ENCODE measurements around the gene SETBP1. TPM values are rescaled to one million over a fixed set of nuclear protein-coding genes. Genes with fewer than 3 reads are reported as not detected.

The SETBP1 gene
- total RNA-seq, 1 donor from 2014 or later: 72.8 TPM

DNA sequence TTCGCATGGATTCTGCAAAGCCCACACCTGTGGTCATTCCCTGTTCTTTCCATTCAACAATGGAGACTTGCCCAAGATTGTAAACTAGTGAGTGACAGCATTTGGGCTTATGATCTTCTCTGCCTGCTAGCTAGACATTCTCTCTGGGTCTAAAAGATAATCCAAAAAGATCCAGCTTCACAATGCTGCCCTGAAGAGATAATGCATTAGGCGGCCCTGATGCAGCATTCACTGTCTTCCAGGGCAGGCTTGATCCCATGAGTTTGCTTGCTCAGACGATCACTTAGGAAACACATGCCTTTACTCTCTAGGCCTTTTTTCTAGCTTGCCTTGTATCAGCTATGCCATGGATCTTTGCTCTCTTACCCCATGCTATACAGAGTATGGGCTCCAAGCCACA lies 196.1 kb downstream of the SETBP1 start:
- Mint-ChIP-seq H3K36me3 (ENCODE audit: low read depth) (peaks cover 75% of the 10 kb centered on the region), H3K4me3 (no peak overlapping the region), H3K27me3 (no peaks in the 10 kb centered on the region), H3K9me3 (no peaks in the 10 kb centered on the region), H3K27ac (no peak overlapping the region), H3K4me1 (peaks cover 18% of the 10 kb centered on the region)
- TF ChIP-seq, protein P1, sequence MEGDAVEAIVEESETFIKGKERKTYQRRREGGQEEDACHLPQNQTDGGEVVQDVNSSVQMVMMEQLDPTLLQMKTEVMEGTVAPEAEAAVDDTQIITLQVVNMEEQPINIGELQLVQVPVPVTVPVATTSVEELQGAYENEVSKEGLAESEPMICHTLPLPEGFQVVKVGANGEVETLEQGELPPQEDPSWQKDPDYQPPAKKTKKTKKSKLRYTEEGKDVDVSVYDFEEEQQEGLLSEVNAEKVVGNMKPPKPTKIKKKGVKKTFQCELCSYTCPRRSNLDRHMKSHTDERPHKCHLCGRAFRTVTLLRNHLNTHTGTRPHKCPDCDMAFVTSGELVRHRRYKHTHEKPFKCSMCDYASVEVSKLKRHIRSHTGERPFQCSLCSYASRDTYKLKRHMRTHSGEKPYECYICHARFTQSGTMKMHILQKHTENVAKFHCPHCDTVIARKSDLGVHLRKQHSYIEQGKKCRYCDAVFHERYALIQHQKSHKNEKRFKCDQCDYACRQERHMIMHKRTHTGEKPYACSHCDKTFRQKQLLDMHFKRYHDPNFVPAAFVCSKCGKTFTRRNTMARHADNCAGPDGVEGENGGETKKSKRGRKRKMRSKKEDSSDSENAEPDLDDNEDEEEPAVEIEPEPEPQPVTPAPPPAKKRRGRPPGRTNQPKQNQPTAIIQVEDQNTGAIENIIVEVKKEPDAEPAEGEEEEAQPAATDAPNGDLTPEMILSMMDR (IDR thresholded peaks at IDR 0.05): no peak
- DNase-seq (no peak), ATAC-seq (ENCODE audit: low read depth) (no peak)
- POLR2A ChIA-PET: interaction anchor here (0.7 kb wide), 1 partner anchor 9 kb away, joined by 3 read pairs; no protein-coding TSS in a partner anchor
- intact Hi-C loops (cut with micrococcal nuclease): no loop called here
- CTCF ChIA-PET: no interaction called here

DNA sequence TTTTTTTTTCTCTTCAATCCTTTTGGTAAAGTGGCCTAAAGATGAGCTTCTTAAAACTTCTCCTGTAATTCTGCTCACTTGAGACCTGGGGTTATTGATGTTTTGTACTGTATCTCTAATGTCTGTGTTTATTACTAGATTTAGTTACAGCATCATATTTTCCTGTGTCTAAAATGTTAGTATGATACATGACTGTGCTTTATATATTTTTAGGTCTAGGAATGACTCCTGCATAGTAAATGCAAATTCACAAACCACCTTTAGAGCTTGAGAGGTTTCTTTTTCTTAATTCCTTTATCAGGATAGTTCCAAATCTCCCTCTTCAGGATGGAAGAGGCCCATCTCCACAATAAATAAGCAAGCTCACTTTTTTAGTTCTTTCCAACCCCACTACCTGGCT lies 197.6 kb downstream of the SETBP1 start:
- Mint-ChIP-seq H3K9me3 (no peaks in the 10 kb centered on the region), H3K27ac (no peak overlapping the region), H3K36me3 (ENCODE audit: low read depth) (peaks cover 66% of the 10 kb centered on the region), H3K27me3 (no peaks in the 10 kb centered on the region), H3K4me3 (no peak overlapping the region), H3K4me1 (peaks cover 24% of the 10 kb centered on the region)
- ChIA-PET CTCF (no interaction called here), POLR2A (interaction anchor here (0.8 kb wide), 2 partner anchors 9 to 200 kb away, joined by 3 read pairs; no protein-coding TSS in a partner anchor)
- intact Hi-C loops (cut with micrococcal nuclease): no loop called here
- DNase-seq (no peak), ATAC-seq (ENCODE audit: low read depth) (no peak)
- TF ChIP-seq, protein P1 (IDR thresholded peaks at IDR 0.05): no peak

DNA sequence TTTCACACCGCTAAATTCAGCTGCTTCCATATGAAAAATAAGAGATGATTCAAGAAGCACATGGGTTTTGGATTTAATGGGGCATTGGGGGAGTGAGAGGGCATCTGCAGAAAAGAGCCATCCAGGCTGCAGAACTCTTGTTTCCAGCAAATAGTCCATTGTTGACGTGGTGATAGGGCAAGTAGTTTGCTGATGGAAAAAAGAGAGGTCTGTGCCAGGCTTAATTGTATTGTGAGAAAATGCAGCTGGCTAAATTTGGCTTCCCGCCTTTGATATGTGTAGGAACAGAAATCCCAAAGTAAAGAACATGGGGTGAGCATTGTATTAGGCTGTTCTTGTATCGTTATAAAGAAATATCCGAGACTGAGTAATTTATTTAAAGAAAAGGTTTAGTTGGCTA lies 199.5 kb downstream of the SETBP1 start:
- peaks cover 30% of the 10 kb centered on the region for H3K4me1 Mint-ChIP-seq
- intact Hi-C loops (cut with micrococcal nuclease): loop anchor here (10.0 kb wide), 1 partner anchor 375 kb away; no protein-coding TSS in a partner anchor
- TF ChIP-seq, protein P1 (IDR thresholded peaks at IDR 0.05): no peak
- no peaks in the 10 kb centered on the region for H3K27me3 Mint-ChIP-seq
- ChIA-PET CTCF (no interaction called here), POLR2A (no interaction called here)
- no peak overlapping the region for H3K27ac Mint-ChIP-seq
- ATAC-seq (ENCODE audit: low read depth): no peak
- no peak for DNase-seq
- H3K36me3 Mint-ChIP-seq (ENCODE audit: low read depth): peaks cover 54% of the 10 kb centered on the region
- no peak overlapping the region for H3K4me3 Mint-ChIP-seq
- H3K9me3 Mint-ChIP-seq: no peaks in the 10 kb centered on the region

DNA sequence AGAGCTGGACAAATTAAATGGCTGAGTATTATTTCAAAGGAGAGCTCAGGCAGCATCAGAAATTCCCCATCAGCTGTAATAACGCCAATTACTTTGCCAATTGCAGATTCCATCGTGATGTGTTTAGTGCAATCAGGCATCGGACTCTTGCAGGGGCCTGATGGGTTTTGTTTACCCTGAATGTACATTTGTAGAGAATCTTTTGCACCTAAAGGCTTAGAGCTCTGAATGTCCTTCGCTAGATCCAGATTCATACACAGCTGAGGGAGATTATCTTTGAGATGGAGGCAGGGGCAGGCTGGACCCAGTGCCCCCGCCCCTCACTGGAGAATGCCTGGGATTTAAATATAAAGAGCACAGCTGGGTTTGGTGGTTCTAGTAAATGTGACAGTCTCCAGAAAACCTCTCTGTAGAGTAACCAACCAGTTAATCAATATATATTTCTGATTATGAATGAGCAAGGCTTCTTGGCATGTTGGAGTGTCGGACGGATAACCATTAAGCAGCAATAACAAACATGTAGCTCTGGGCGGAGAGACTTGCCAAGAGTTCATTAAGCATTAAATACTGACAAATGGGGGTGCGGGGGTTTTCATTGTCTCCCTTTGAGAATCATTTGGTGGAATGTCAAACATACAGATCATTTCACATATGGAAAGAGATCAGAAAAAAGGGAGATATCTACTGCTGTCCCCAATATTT lies 200.9 kb downstream of the SETBP1 start:
- Mint-ChIP-seq H3K4me3 (no peak overlapping the region), H3K27ac (no peak overlapping the region), H3K36me3 (ENCODE audit: low read depth) (peaks cover 40% of the 10 kb centered on the region), H3K27me3 (no peaks in the 10 kb centered on the region), H3K4me1 (peaks cover 41% of the 10 kb centered on the region), H3K9me3 (no peaks in the 10 kb centered on the region)
- no peak for DNase-seq
- no peak for ATAC-seq (ENCODE audit: low read depth)
- intact Hi-C loops (cut with micrococcal nuclease): loop anchor here (10.0 kb wide), 1 partner anchor 377 kb away; no protein-coding TSS in a partner anchor
- CTCF ChIA-PET: interaction anchor here (0.8 kb wide), 1 partner anchor 332 kb away, joined by 3 read pairs; no protein-coding TSS in a partner anchor
- POLR2A ChIA-PET: interaction anchor here (1.1 to 1.4 kb wide), 2 partner anchors 43 to 158 kb away, joined by 3 to 4 read pairs; no protein-coding TSS in a partner anchor
- TF ChIP-seq, protein P1 (IDR thresholded peaks at IDR 0.05): no peak

DNA sequence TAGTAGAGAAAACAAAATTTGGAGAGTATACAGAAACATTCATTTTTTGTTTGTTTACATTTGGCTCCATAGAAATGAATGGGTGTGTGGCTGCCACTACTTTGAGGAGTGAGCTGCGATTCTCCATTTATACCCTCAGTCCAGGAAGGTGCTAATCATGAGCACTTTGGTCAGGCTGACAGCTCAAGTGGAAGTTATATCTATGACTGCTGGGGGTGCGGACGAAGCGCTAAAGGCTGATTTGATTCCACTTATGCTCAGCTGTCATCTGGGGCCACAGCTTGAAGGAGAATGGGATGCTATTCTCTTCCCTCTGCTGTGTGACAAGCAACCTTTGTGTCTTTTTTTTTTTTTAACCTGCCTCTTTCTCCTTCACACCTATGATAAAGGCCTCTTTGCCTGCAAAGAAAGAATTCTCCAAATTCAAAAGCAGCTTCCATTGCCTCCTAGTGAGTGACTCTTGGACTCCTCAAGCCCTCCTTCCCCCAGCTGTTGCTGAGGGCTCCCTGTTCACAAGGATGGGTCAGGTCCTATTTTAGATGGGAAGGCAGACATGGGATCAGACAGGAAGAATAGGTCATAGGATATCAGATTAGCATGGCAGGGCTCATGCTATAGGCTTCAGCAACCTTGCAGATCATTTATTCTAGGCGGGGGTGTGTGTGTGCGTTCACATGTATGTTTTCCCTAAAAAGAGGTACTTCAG lies 201.6 kb downstream of the SETBP1 start:
- Mint-ChIP-seq H3K27me3 (no peaks in the 10 kb centered on the region), H3K4me1 (peaks cover 48% of the 10 kb centered on the region), H3K36me3 (ENCODE audit: low read depth) (peaks cover 35% of the 10 kb centered on the region), H3K9me3 (no peaks in the 10 kb centered on the region), H3K4me3 (no peak overlapping the region), H3K27ac (no peak overlapping the region)
- intact Hi-C loops (cut with micrococcal nuclease): loop anchor here (10.0 kb wide), 1 partner anchor 378 kb away; no protein-coding TSS in a partner anchor
- POLR2A ChIA-PET: interaction anchor here (0.7 to 1.4 kb wide), 2 partner anchors 44 to 50 kb away, joined by 4 read pairs; no protein-coding TSS in a partner anchor
- CTCF ChIA-PET: interaction anchor here (0.8 kb wide), 1 partner anchor 331 kb away, joined by 3 read pairs; no protein-coding TSS in a partner anchor
- no peak for DNase-seq
- no peak for ATAC-seq (ENCODE audit: low read depth)
- TF ChIP-seq, protein P1 (IDR thresholded peaks at IDR 0.05): no peak
